Tibial nerve (tissue), 4 donors: ENCODE measurements around the gene METTL21C. TPM values are rescaled to one million over a fixed set of nuclear protein-coding genes. Genes with fewer than 3 reads are reported as not detected.

ENCODE experiments used
- DNase-seq, 2 donors: peaks; one replicate each; pipeline ENCODE4 v3.0.0-alpha.2; 2019; ENCODE audit warnings: low spot score in 2 of 2
- H3K27ac ChIP-seq, 4 donors: fragments of 200-600 bp; sonication (generic) in 3 of 4; one replicate each; pipeline ENCODE4 v1.5.1; 2017 to 2019; ENCODE audit warnings: mild to moderate bottlenecking in 1 of 4
- H3K27me3 ChIP-seq, 2 donors: fragments of 200-600 bp; sonication (generic) in 1 of 2; one replicate each; pipeline versions ENCODE4 v1.5.1 to v1.6.0; 2017 to 2019
- H3K36me3 ChIP-seq, 3 donors: fragments of 200-600 bp; sonication (generic); one replicate each; pipeline ENCODE4 v1.5.1; 2018 to 2019
- H3K4me1 ChIP-seq, 4 donors: fragments of 200-600 bp; sonication (generic) in 3 of 4; one replicate each; pipeline ENCODE4 v1.5.1; 2017 to 2019
- H3K4me3 ChIP-seq, 4 donors: fragments of 200-600 bp; sonication (generic) in 3 of 4; one replicate each; pipeline ENCODE4 v1.5.1; 2017 to 2019; ENCODE audit warnings: mild to moderate bottlenecking in 1 of 4, moderate library complexity in 1 of 4
- H3K9me3 ChIP-seq, 4 donors: fragments of 200-600 bp; sonication (generic) in 3 of 4; one replicate each; pipeline ENCODE4 v1.5.1; 2017 to 2019
- CTCF ChIP-seq, 5 experiments: fragments of 200-600 bp in 3 of 5; fragments of 450-650 bp in 2 of 5; sonication (generic) in 3 of 5; IDR thresholded peaks; one replicate each; pipeline ENCODE4 v1.5.1; 2016 to 2019; ENCODE audit warnings: antibody characterized with exemption in 5 of 5, mild to moderate bottlenecking in 3 of 5, moderate library complexity in 2 of 5
- EP300 ChIP-seq, 2 donors: sonication (generic); formaldehyde crosslinking; IDR thresholded peaks; one replicate each; pipeline ENCODE4 v1.6.1; 2017; ENCODE audit warnings: antibody characterized with exemption in 2 of 2, mild to moderate bottlenecking in 1 of 2
- POLR2A ChIP-seq, 2 donors: fragments of 450-650 bp; IDR thresholded peaks; one replicate each; pipeline ENCODE4 v1.6.1; 2017; ENCODE audit warnings: antibody characterized with exemption in 2 of 2, mild to moderate bottlenecking in 2 of 2, moderate library complexity in 2 of 2
- WGBS, 2 donors: methylation state at CpG; one replicate each; pipeline ENCODE4 v1.1.5; 2018; 5-methylcytosine and 5-hydroxymethylcytosine counted together
- total RNA-seq, 4 donors: library from RNA; depleted of rRNA; stranded (reverse); fragments of >200 nt; gene quantifications; one replicate each; pipeline ENCODE4 v1.1.0, GENCODE V29; 2016

METTL21C gene
- total RNA-seq, 4 donors from 2014 or later, result not detected

GRCh38 chr13:102686024-102686423 lies 8.8 kb downstream of the METTL21C start:
- no peak overlapping the region for H3K27ac ChIP-seq
- H3K4me3 ChIP-seq, result no peak overlapping the region
- whole genome bisulfite sequencing, 2 donors, result 77% methylated on average over 3 of the region's 3 CpGs
- peaks cover 0 to 3% (median 0%) of the 10 kb centered on the region in 3 donors for H3K36me3 ChIP-seq
- H3K4me1 ChIP-seq, result no peaks in the 10 kb centered on the region
- peaks cover 0 to 4% of the 10 kb centered on the region in 2 donors for H3K27me3 ChIP-seq
- peaks cover 0 to 10% (median 0%) of the 10 kb centered on the region in 4 donors for H3K9me3 ChIP-seq
- no peak for TF ChIP-seq POLR2A (IDR thresholded peaks at IDR 0.05)
- TF ChIP-seq CTCF (IDR thresholded peaks at IDR 0.05), result no peak
- no peak for TF ChIP-seq EP300 (IDR thresholded peaks at IDR 0.05)
- DNase-seq, result peak in 1 of 2 donors; percentile 2

DNA sequence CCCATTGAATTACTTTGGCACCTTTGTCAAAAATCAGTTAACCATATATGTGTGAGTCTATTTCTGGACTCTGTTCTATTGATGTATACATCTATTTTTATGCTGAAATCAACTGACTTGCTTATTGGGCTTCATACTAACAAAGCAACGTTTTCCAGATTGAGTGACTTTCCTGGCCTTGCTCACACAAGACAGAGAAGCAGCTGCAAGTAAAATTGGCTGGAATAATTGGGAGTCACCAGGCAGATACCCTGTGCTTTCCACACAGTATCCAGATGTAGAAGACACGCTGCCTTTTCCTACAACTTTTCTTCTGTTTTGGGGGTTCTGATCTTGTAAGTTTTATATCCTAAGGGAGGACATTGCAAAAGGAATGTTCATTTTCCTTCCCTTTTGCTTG lies 11.2 kb downstream of the METTL21C start:
- WGBS, 2 donors, result 54 to 66% methylated on average over 2 of the region's 2 CpGs
- no peak for DNase-seq
- Histone ChIP-seq H3K9me3 (peaks cover 0 to 12% (median 0%) of the 10 kb centered on the region in 4 donors), H3K27ac (no peak overlapping the region), H3K4me3 (no peak overlapping the region), H3K4me1 (no peaks in the 10 kb centered on the region), H3K27me3 (no peaks in the 10 kb centered on the region), H3K36me3 (peaks cover 0 to 27% (median 0%) of the 10 kb centered on the region in 3 donors)
- TF ChIP-seq EP300 (IDR thresholded peaks at IDR 0.05) (no peak), POLR2A (IDR thresholded peaks at IDR 0.05) (no peak), CTCF (IDR thresholded peaks at IDR 0.05) (no peak)

- 82 to 85% methylated on average over 3 of the region's 3 CpGs for WGBS, 2 donors
- Histone ChIP-seq H3K4me1 (no peaks in the 10 kb centered on the region), H3K27ac (no peak overlapping the region), H3K9me3 (peaks cover 0 to 12% (median 0%) of the 10 kb centered on the region in 4 donors), H3K36me3 (peaks cover 0 to 36% (median 0%) of the 10 kb centered on the region in 3 donors), H3K27me3 (no peaks in the 10 kb centered on the region), H3K4me3 (no peak overlapping the region)
- DNase-seq, result no peak
- TF ChIP-seq EP300 (IDR thresholded peaks at IDR 0.05), result no peak
- no peak for TF ChIP-seq CTCF (IDR thresholded peaks at IDR 0.05)
- TF ChIP-seq POLR2A (IDR thresholded peaks at IDR 0.05), result no peak
Measured at GRCh38 chr13:102682727-102683126, 12.1 kb downstream of the METTL21C start.

- no peak for TF ChIP-seq EP300 (IDR thresholded peaks at IDR 0.05)
- TF ChIP-seq CTCF (IDR thresholded peaks at IDR 0.05), result no peak
- TF ChIP-seq POLR2A (IDR thresholded peaks at IDR 0.05), result no peak
- no peak overlapping the region for H3K4me3 ChIP-seq
- H3K9me3 ChIP-seq, result peaks cover 0 to 12% (median 0%) of the 10 kb centered on the region in 4 donors
- no peak overlapping the region for H3K27ac ChIP-seq
- WGBS, 2 donors, result 59 to 65% methylated on average over 4 of the region's 4 CpGs
- no peaks in the 10 kb centered on the region for H3K4me1 ChIP-seq
- H3K36me3 ChIP-seq, result peaks cover 0 to 41% (median 0%) of the 10 kb centered on the region in 3 donors
- no peak for DNase-seq
- no peaks in the 10 kb centered on the region for H3K27me3 ChIP-seq
Measured at GRCh38 chr13:102682211-102682610, 12.6 kb downstream of the METTL21C start.

GRCh38 chr13:102680842-102681740 lies 13.8 kb downstream of the METTL21C start:
- 78 to 79% methylated on average over 5 of the region's 5 CpGs for WGBS, 2 donors
- no peak for DNase-seq
- Histone ChIP-seq H3K4me1 (no peaks in the 10 kb centered on the region), H3K36me3 (peaks cover 0 to 53% (median 0%) of the 10 kb centered on the region in 3 donors), H3K4me3 (no peak overlapping the region), H3K27me3 (no peaks in the 10 kb centered on the region), H3K9me3 (peaks cover 0 to 12% (median 0%) of the 10 kb centered on the region in 4 donors), H3K27ac (no peak overlapping the region)
- TF ChIP-seq POLR2A (IDR thresholded peaks at IDR 0.05) (no peak), CTCF (IDR thresholded peaks at IDR 0.05) (no peak), EP300 (IDR thresholded peaks at IDR 0.05) (no peak)
